Measurements from ENCODE around the gene UBB.

UBB gene

GRCh38 chr17:16380640-16381495 lies at the start of gene UBB:
TSS of gene UBB (plus strand) at chr17:16381091. CDS start at chr17:16381908, 817 bp downstream.
- TF ChIP-seq NFIC (IDR thresholded peaks at IDR 0.05): peak; percentile 25; the same call in 1 of the 2 replicates
- peak; percentile 56; the same call in 1 of the 2 replicates for TF ChIP-seq YY1 (IDR thresholded peaks at IDR 0.05; ENCODE audit: low read depth)
- TF ChIP-seq TAF1 (IDR thresholded peaks at IDR 0.05; ENCODE audit: low read depth): peak; percentile 98
- peak; percentile 40; the same call in 1 of the 2 replicates for TF ChIP-seq TEAD4 (IDR thresholded peaks at IDR 0.05)
- TF ChIP-seq TCF12 (IDR thresholded peaks at IDR 0.05; ENCODE audit: low read depth): 0 out of 2 replicates have a peak, but pooled peaks have one; percentile 48
- TF ChIP-seq ZBTB7A (IDR thresholded peaks at IDR 0.05; ENCODE audit: low read depth): peak; percentile 33; the same call in 1 of the 2 replicates
- no peak for TF ChIP-seq FOXM1 (IDR thresholded peaks at IDR 0.05; ENCODE audit: borderline replicate concordance, low read depth)
- peak; percentile 67; the same call in 1 of the 2 replicates for TF ChIP-seq EP300 (IDR thresholded peaks at IDR 0.05; ENCODE audit: borderline replicate concordance)
- no peak for TF ChIP-seq RAD21 (IDR thresholded peaks at IDR 0.05; ENCODE audit: low read depth)
- TF ChIP-seq, protein P1, sequence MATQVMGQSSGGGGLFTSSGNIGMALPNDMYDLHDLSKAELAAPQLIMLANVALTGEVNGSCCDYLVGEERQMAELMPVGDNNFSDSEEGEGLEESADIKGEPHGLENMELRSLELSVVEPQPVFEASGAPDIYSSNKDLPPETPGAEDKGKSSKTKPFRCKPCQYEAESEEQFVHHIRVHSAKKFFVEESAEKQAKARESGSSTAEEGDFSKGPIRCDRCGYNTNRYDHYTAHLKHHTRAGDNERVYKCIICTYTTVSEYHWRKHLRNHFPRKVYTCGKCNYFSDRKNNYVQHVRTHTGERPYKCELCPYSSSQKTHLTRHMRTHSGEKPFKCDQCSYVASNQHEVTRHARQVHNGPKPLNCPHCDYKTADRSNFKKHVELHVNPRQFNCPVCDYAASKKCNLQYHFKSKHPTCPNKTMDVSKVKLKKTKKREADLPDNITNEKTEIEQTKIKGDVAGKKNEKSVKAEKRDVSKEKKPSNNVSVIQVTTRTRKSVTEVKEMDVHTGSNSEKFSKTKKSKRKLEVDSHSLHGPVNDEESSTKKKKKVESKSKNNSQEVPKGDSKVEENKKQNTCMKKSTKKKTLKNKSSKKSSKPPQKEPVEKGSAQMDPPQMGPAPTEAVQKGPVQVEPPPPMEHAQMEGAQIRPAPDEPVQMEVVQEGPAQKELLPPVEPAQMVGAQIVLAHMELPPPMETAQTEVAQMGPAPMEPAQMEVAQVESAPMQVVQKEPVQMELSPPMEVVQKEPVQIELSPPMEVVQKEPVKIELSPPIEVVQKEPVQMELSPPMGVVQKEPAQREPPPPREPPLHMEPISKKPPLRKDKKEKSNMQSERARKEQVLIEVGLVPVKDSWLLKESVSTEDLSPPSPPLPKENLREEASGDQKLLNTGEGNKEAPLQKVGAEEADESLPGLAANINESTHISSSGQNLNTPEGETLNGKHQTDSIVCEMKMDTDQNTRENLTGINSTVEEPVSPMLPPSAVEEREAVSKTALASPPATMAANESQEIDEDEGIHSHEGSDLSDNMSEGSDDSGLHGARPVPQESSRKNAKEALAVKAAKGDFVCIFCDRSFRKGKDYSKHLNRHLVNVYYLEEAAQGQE (IDR thresholded peaks at IDR 0.05; ENCODE audit: low read depth): no peak
- no peak for TF ChIP-seq USF1 (IDR thresholded peaks at IDR 0.05)
- TF ChIP-seq CEBPB (IDR thresholded peaks at IDR 0.05): peak; percentile 92
- peak; percentile 8; the same call in 1 of the 2 replicates for TF ChIP-seq EGR1 (IDR thresholded peaks at IDR 0.05)
- TF ChIP-seq, protein P2, sequence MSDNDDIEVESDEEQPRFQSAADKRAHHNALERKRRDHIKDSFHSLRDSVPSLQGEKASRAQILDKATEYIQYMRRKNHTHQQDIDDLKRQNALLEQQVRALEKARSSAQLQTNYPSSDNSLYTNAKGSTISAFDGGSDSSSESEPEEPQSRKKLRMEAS (IDR thresholded peaks at IDR 0.05): peak; percentile 75
- TF ChIP-seq CREB1 (IDR thresholded peaks at IDR 0.05; ENCODE audit: low read depth): peak; percentile 61; the same call in 1 of the 2 replicates

DNA sequence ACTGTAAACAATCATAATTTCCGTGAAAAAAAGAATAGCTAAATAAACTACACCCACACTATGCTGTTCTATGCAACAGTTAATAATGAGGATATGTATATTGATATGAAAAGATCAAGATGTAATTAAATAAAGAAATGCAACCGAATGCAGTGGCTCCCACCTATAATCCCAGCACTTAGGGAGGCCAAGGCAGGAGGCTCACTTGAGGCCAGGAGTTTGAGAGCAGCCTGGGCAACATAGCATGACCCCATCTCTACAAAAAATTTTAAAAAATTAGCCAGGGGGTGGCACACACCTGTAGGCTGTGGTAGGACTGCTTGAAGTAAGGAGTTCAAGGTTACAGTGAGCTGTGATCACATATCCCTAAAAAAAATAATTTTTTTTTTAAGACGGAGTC lies 42.5 kb upstream of the UBB start:
- TF ChIP-seq CEBPB (IDR thresholded peaks at IDR 0.05) (no peak), TEAD4 (IDR thresholded peaks at IDR 0.05) (no peak), FOXM1 (IDR thresholded peaks at IDR 0.05; ENCODE audit: borderline replicate concordance, low read depth) (no peak), EP300 (IDR thresholded peaks at IDR 0.05; ENCODE audit: borderline replicate concordance) (no peak), CREB1 (IDR thresholded peaks at IDR 0.05; ENCODE audit: low read depth) (no peak), NFIC (IDR thresholded peaks at IDR 0.05) (no peak)

DNA sequence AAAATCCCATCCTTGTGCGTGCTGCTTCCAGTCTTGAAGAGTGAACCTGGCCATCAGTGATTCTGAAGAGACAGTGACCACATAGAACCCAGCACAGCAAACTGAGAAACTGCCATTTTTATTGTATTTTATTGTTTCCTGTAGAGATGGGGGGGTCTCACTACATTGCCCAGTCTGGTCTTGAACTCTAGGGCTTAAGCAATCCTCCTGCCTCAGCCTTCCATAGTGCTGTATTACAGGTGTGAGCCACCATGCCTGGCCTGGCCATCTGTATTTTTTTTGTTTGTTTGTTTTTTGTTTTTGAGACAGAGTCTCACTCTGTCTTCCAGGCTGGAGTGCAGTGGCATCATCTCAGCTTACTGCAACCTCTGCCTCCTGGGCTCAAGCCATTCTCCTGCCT lies 41.5 kb upstream of the UBB start:
- TF ChIP-seq TAF1 (IDR thresholded peaks at IDR 0.05; ENCODE audit: low read depth) (no peak), EGR1 (IDR thresholded peaks at IDR 0.05) (no peak), CREB1 (IDR thresholded peaks at IDR 0.05; ENCODE audit: low read depth) (no peak), ZBTB7A (IDR thresholded peaks at IDR 0.05; ENCODE audit: low read depth) (no peak), YY1 (IDR thresholded peaks at IDR 0.05; ENCODE audit: low read depth) (no peak), EP300 (IDR thresholded peaks at IDR 0.05; ENCODE audit: borderline replicate concordance) (no peak), USF1 (IDR thresholded peaks at IDR 0.05) (no peak)
- TF ChIP-seq, protein P2 (IDR thresholded peaks at IDR 0.05): no peak

GRCh38 chr17:16339959-16340358 lies 40.9 kb upstream of the UBB start:
- no peak for TF ChIP-seq EP300 (IDR thresholded peaks at IDR 0.05; ENCODE audit: borderline replicate concordance)
- no peak for TF ChIP-seq FOXM1 (IDR thresholded peaks at IDR 0.05; ENCODE audit: borderline replicate concordance, low read depth)
- TF ChIP-seq ZBTB7A (IDR thresholded peaks at IDR 0.05; ENCODE audit: low read depth): no peak
- TF ChIP-seq RAD21 (IDR thresholded peaks at IDR 0.05; ENCODE audit: low read depth): no peak
- TF ChIP-seq, protein P1 (IDR thresholded peaks at IDR 0.05; ENCODE audit: low read depth): no peak
- TF ChIP-seq CREB1 (IDR thresholded peaks at IDR 0.05; ENCODE audit: low read depth): no peak
- TF ChIP-seq USF1 (IDR thresholded peaks at IDR 0.05): no peak
- no peak for TF ChIP-seq TAF1 (IDR thresholded peaks at IDR 0.05; ENCODE audit: low read depth)
- TF ChIP-seq EGR1 (IDR thresholded peaks at IDR 0.05): no peak
- no peak for TF ChIP-seq TCF12 (IDR thresholded peaks at IDR 0.05; ENCODE audit: low read depth)
- TF ChIP-seq TEAD4 (IDR thresholded peaks at IDR 0.05): no peak
- no peak for TF ChIP-seq CEBPB (IDR thresholded peaks at IDR 0.05)
- no peak for TF ChIP-seq NFIC (IDR thresholded peaks at IDR 0.05)
- TF ChIP-seq, protein P2 (IDR thresholded peaks at IDR 0.05): no peak

Measured in Ishikawa (cell line).